ENCODE data around the gene STK10. TPM values are rescaled to one million over a fixed set of nuclear protein-coding genes. Genes with fewer than 3 reads are reported as not detected.
"Not testable (repeated sequence)": the region's sequence is repeated elsewhere in the genome, so short reads cannot be mapped to it uniquely, and the experiment has no call there.

STK10 gene
- 10 to 100 TPM; 15.5 to 26.8 (median 19.1) TPM for polyA plus RNA-seq (ENCODE audit: insufficient read length in 10 of 10)
- long read RNA-seq, donor 1, full-length matches to known transcripts, result 1 of 1 reads
- long read RNA-seq, donor 1, partial matches to known transcripts, result 0 of 1 reads
- long read RNA-seq, donor 1, other reads (novel, unspliced or antisense), result 0 of 1 reads
- long read RNA-seq, donor 2, result 0 reads
- long read RNA-seq, donor 3, result 0 reads
- long read RNA-seq, donor 4, result 0 reads
- long read RNA-seq, donor 5, full-length matches to known transcripts, result 1 of 1 reads
- long read RNA-seq, donor 5, partial matches to known transcripts, result 0 of 1 reads
- long read RNA-seq, donor 5, other reads (novel, unspliced or antisense), result 0 of 1 reads
- long read RNA-seq, donor 6, full-length matches to known transcripts, result 1 of 1 reads
- long read RNA-seq, donor 6, partial matches to known transcripts, result 0 of 1 reads
- long read RNA-seq, donor 6, other reads (novel, unspliced or antisense), result 0 of 1 reads
- long read RNA-seq, donor 7, full-length matches to known transcripts, result 2 of 2 reads
- long read RNA-seq, donor 7, partial matches to known transcripts, result 0 of 2 reads
- long read RNA-seq, donor 7, other reads (novel, unspliced or antisense), result 0 of 2 reads
- long read RNA-seq, donor 8, result 0 reads
- long read RNA-seq, donor 9, result 0 reads

- DNase-seq, result peak; percentile 92 to 97 (median 93)
Observed at GRCh38 chr5:172188033-172188892, at the start of gene STK10. Gene STK10 (minus strand): TSS chr5:172188224. CDS start chr5:172188042, 182 bp downstream.

DNA sequence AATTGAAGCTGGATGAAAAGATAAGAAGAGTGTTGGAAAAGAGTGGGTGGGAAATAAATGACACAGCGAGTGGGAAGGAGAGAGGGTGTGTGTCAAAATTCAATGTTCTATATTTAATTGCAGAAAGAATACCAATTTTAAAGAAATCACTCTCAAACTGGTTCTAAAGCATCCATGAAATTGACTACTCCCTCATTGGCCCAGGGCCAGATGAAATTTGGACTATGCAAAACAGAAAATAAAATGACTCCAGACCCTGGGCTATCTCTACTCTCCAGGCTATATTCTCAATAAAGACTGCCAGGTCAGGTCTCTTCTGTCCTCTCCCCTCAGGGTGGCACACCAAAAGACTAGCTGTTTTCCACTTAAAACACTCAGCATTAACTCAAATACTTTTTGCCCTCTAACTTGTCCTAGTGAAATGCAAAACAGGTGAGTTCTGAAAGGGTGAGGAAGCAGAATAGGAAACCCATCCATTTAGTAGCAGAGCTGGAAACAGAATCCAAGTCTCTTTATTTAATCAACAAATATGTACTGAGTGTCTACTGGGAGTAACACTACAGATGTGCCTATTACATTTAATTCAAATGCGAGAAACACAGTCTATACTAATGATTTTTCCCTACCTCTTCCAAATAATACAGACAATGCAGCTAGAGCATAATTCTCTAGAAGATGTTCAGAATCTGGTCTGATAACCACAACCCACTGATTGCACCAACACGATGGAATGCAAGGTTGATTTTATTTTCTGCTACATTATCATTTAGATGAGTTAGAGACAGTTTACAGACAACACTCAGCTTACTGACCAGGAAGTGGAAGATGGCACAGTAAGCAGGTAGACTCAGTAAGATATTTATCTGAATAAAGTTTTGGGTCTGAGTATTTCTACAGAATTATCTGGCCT, 48.1 kb upstream of the STK10 start:
- peak in 2 of 3 donors; percentile 38 to 54 for DNase-seq

GRCh38 chr5:172235132-172235780, 47.2 kb upstream of the STK10 start:
- DNase-seq, result no peak

- no peak for DNase-seq
Observed at GRCh38 chr5:172234031-172234430, 46.0 kb upstream of the STK10 start.

GRCh38 chr5:172229904-172230303, 41.9 kb upstream of the STK10 start:
- DNase-seq, result no peak

DNA sequence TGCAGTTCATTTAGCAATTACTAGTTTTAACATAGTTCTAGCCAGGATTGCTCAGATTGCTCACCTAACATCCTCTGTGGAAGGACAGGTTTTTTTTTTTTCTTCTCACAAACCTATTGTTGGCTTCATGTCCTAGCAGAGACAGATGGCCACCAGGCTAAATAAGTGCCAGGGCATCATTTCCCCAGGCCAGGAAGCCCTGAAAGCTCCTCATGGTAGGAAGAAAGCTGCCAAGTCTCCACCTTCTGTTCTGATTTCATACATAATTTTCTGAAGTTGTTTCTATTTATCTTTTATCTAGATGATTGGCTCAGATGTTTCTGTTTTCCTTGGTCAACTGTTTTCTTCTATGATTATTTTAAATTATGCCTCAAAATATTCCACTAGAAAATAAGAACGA, 37.0 kb upstream of the STK10 start:
- DNase-seq, result no peak

- no peak for DNase-seq
Observed at GRCh38 chr5:172223901-172224873, 36.2 kb upstream of the STK10 start.

GRCh38 chr5:172219296-172219695, 31.3 kb upstream of the STK10 start:
- no peak for DNase-seq

DNA sequence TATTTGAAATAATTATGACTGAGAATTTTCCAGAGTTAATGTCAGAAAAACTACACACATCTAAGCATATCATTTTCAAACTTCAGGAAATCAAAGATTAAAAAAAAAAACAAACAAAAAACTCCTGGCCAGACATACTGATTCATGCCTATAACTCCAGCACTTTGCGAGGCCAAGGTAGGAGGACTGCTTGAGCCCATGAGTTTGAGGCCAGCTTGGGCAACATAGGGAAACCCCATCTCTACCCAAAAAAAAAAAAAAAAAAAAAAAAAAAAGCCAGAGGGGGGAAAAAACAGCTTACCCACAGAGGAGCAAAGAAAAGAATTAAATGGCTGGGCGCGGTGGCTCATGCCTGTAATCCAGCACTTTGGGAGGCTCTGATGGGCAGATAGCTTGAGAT, 28.3 kb upstream of the STK10 start:
- no peak for DNase-seq

GRCh38 chr5:172213126-172213525, 25.1 kb upstream of the STK10 start:
- no peak for DNase-seq

GRCh38 chr5:172211676-172212075, 23.7 kb upstream of the STK10 start:
- no peak for DNase-seq

- DNase-seq, result no peak
Observed at GRCh38 chr5:172209714-172210113, 21.7 kb upstream of the STK10 start.

- no peak for DNase-seq
Observed at GRCh38 chr5:172207511-172207910, 19.5 kb upstream of the STK10 start.

DNA sequence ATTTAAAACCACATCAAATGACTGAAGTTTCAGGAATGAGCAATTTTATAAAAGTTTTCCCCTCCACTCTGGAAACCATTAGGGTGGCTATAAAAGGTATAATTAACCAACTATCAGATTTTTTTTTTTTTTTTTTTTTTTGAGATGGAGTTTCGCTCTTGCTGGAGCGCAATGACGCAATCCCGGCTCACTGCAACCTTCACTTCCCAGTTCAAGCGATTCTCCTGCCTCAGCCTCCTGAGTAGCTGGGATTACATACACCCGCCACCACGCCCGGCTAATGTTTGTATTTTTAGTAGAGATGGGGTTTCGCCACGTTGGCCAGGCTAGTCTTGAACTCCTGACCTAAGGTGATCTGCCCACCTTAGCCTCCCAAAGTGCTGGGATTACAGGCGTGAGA, 18.0 kb upstream of the STK10 start:
- not testable (repeated sequence) for DNase-seq

DNA sequence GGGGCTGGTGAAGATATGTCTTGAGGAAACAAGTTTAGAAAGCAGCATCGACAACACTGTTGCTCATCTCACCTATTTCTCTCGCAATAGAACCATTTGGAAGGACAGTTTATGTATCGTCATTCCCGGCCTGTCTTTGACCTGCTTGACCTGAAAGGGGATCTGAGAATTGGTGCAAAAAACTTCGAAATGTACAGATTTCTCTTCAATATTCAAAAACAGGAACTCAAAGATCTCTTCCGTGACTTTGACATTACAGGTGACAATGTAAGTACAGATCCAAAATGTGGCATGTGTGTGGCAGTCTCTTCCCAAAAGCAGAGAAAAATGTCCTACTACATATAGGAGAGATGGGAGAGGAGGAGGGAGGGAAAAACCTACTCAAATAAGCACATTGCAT, 12.5 kb upstream of the STK10 start:
- no peak for DNase-seq

- no peak for DNase-seq
Observed at GRCh38 chr5:172199446-172199845, 11.4 kb upstream of the STK10 start.

GRCh38 chr5:172197775-172198174, 9.8 kb upstream of the STK10 start:
- not testable (repeated sequence) for DNase-seq

- no peak for DNase-seq
Observed at GRCh38 chr5:172194985-172195774, 7.2 kb upstream of the STK10 start.

GRCh38 chr5:172193872-172194271, 5.8 kb upstream of the STK10 start, which contains the start of gene EFCAB9:
Gene EFCAB9 (plus strand): TSS chr5:172194172. CDS start chr5:172194173, 1 bp downstream.
- DNase-seq, result no peak
